HEK293 (cell line): ENCODE data around the gene TIMP2.

Experiments
- CTCF ChIA-PET: fragments of 350-600 bp; formaldehyde crosslinking; extraction: SDS; loops from one replicate; lab custom pipeline; 2021; ENCODE audit warnings: antibody characterized with exemption; lab: Yijun Ruan, JAX
- POLR2A ChIA-PET: fragments of 300-600 bp; formaldehyde crosslinking; extraction: SDS; loops from one replicate; lab custom pipeline; 2020; ENCODE audit warnings: antibody characterized with exemption, inconsistent platforms; lab: Yijun Ruan, JAX
- H3K27ac ChIP-seq: fragments of 200-500 bp; sonication (Bioruptor generic); 2 replicates; pipeline ENCODE4 v1.5.1; 2014; ENCODE audit warnings: low read depth, low read length, control low read depth, inconsistent platforms; ENCODE audit errors: extremely low read depth
- H3K36me3 ChIP-seq, 2 experiments: fragments of 200-500 bp in 1 of 2; sonication (Bioruptor generic) in 1 of 2; 1 replicate in 1 of 2; 2 replicates in 1 of 2; pipeline ENCODE4 v1.5.1; 2014 to 2017; ENCODE audit warnings: inconsistent platforms in 2 of 2, low read length in 2 of 2; ENCODE audit not compliant: control insufficient read depth in 2 of 2, insufficient read depth in 1 of 2
- H3K4me1 ChIP-seq: fragments of 200-500 bp; sonication (Bioruptor generic); 2 replicates; pipeline ENCODE4 v1.5.1; 2014; ENCODE audit warnings: mild to moderate bottlenecking, low read length, inconsistent platforms; ENCODE audit not compliant: control insufficient read depth, insufficient read depth
- H3K4me3 ChIP-seq: 2 replicates; pipeline ENCODE4 v1.5.1; 2011; ENCODE audit warnings: low read depth, mild to moderate bottlenecking, control low read depth, low read length, moderate library complexity
- H3K9me3 ChIP-seq: fragments of 200-500 bp; sonication (Bioruptor generic); 2 replicates; pipeline ENCODE4 v1.5.1; 2014; ENCODE audit warnings: low read depth, low read length, inconsistent platforms; ENCODE audit not compliant: control insufficient read depth, insufficient read depth
- GLI4 ChIP-seq: fragments of 450-650 bp; formaldehyde crosslinking; IDR thresholded peaks from 2 replicates; pipeline ENCODE4 v1.5.1; 2016; ENCODE audit warnings: missing biosample characterization, missing genetic modification characterization
- HIC1 ChIP-seq: fragments of 450-650 bp; formaldehyde crosslinking; IDR thresholded peaks from 2 replicates; pipeline ENCODE4 v1.5.1; 2016; ENCODE audit warnings: missing biosample characterization, missing genetic modification characterization
- MEIS1 ChIP-seq: sonication (generic); formaldehyde crosslinking; IDR thresholded peaks from 2 replicates; pipeline ENCODE4 v1.8.1; 2022; ENCODE audit warnings: missing genetic modification reagents, mild to moderate bottlenecking, borderline replicate concordance
- OVOL3 ChIP-seq: fragments of 450-650 bp; formaldehyde crosslinking; IDR thresholded peaks from 2 replicates; pipeline ENCODE4 v1.5.1; 2016; ENCODE audit warnings: missing biosample characterization, missing genetic modification characterization
- SETDB1 ChIP-seq: IDR thresholded peaks from one replicate; pipeline ENCODE4 v1.6.1; 2017; ENCODE audit warnings: mild to moderate bottlenecking, low read length, moderate library complexity, mixed read lengths; ENCODE audit not compliant: insufficient read length
- ZBTB7A ChIP-seq: fragments of 450-650 bp; formaldehyde crosslinking; IDR thresholded peaks from 2 replicates; pipeline ENCODE4 v1.5.1; 2016; ENCODE audit warnings: low read depth, missing biosample characterization, missing genetic modification characterization
- ZBTB8A ChIP-seq: fragments of 450-650 bp; formaldehyde crosslinking; IDR thresholded peaks from 2 replicates; pipeline ENCODE4 v1.5.1; 2016; ENCODE audit warnings: missing biosample characterization, missing genetic modification characterization
- ZFP69B ChIP-seq: fragments of 450-650 bp; formaldehyde crosslinking; IDR thresholded peaks from 2 replicates; pipeline ENCODE4 v1.5.1; 2016; ENCODE audit warnings: missing biosample characterization, missing genetic modification characterization
- ZIC2 ChIP-seq: fragments of 450-650 bp; formaldehyde crosslinking; IDR thresholded peaks from 2 replicates; pipeline ENCODE4 v1.5.1; 2016; ENCODE audit warnings: missing biosample characterization, missing genetic modification characterization
- ZNF121 ChIP-seq: fragments of 450-650 bp; formaldehyde crosslinking; IDR thresholded peaks from 2 replicates; pipeline ENCODE4 v1.5.1; 2016; ENCODE audit warnings: missing biosample characterization, missing genetic modification characterization
- ZNF146 ChIP-seq: fragments of 450-650 bp; formaldehyde crosslinking; IDR thresholded peaks from 2 replicates; pipeline ENCODE4 v1.5.1; 2016; ENCODE audit warnings: missing biosample characterization, missing genetic modification characterization
- ZNF184 ChIP-seq: fragments of 450-650 bp; IDR thresholded peaks from 2 replicates; pipeline ENCODE4 v1.5.1; 2018; ENCODE audit warnings: missing biosample characterization, mild to moderate bottlenecking, missing genetic modification characterization
- ZNF239 ChIP-seq: fragments of 450-650 bp; formaldehyde crosslinking; IDR thresholded peaks from 2 replicates; pipeline ENCODE4 v1.5.1; 2016; ENCODE audit warnings: missing biosample characterization, missing genetic modification characterization
- ZNF26 ChIP-seq: fragments of 450-650 bp; formaldehyde crosslinking; IDR thresholded peaks from 2 replicates; pipeline ENCODE4 v1.5.1; 2016; ENCODE audit warnings: missing biosample characterization, missing genetic modification characterization
- ZNF266 ChIP-seq: fragments of 450-650 bp; formaldehyde crosslinking; IDR thresholded peaks from 2 replicates; pipeline ENCODE4 v1.5.1; 2016; ENCODE audit warnings: missing biosample characterization, missing genetic modification characterization, low read depth
- ZNF350 ChIP-seq: fragments of 450-650 bp; formaldehyde crosslinking; IDR thresholded peaks from 2 replicates; pipeline ENCODE4 v1.5.0; 2017; ENCODE audit warnings: missing biosample characterization, mild to moderate bottlenecking, missing genetic modification characterization
- ZNF362 ChIP-seq: fragments of 450-650 bp; formaldehyde crosslinking; IDR thresholded peaks from 2 replicates; pipeline ENCODE4 v1.5.1; 2016; ENCODE audit warnings: missing biosample characterization, missing genetic modification characterization
- ZNF37A ChIP-seq: fragments of 450-650 bp; IDR thresholded peaks from 2 replicates; pipeline ENCODE4 v1.5.1; 2018; ENCODE audit warnings: missing biosample characterization, missing genetic modification characterization
- ZNF426 ChIP-seq: fragments of 450-650 bp; formaldehyde crosslinking; IDR thresholded peaks from 2 replicates; pipeline ENCODE4 v1.5.1; 2017; ENCODE audit warnings: missing biosample characterization, missing genetic modification characterization, mild to moderate bottlenecking, inconsistent platforms, moderate library complexity
- ZNF513 ChIP-seq: fragments of 450-650 bp; IDR thresholded peaks from 2 replicates; pipeline ENCODE4 v1.5.1; 2018; ENCODE audit warnings: missing biosample characterization, missing genetic modification characterization
- ZNF548 ChIP-seq: fragments of 450-650 bp; formaldehyde crosslinking; IDR thresholded peaks from 2 replicates; pipeline ENCODE4 v1.5.1; 2016; ENCODE audit warnings: missing biosample characterization, missing genetic modification characterization
- ZNF701 ChIP-seq: fragments of 450-650 bp; formaldehyde crosslinking; IDR thresholded peaks from 2 replicates; pipeline ENCODE4 v1.5.1; 2016; ENCODE audit warnings: missing biosample characterization, missing genetic modification characterization
- ZNF747 ChIP-seq: fragments of 450-650 bp; formaldehyde crosslinking; IDR thresholded peaks from 2 replicates; pipeline ENCODE4 v1.5.1; 2016; ENCODE audit warnings: missing biosample characterization, missing genetic modification characterization
- ZXDB ChIP-seq: fragments of 450-650 bp; formaldehyde crosslinking; IDR thresholded peaks from 2 replicates; pipeline ENCODE4 v1.5.1; 2016; ENCODE audit warnings: missing biosample characterization, missing genetic modification characterization

Gene TIMP2

GRCh38 chr17:78905541-78905940 is 19.6 kb downstream of the TIMP2 start (continued):
- TF ChIP-seq ZXDB (tag by site-specific recombination): no peak
- no peak for TF ChIP-seq ZNF184 (tag by site-specific recombination)
- no peak for TF ChIP-seq ZNF426 (tag by site-specific recombination)
- TF ChIP-seq SETDB1: no peak
- TF ChIP-seq OVOL3 (tag by site-specific recombination): no peak
- no peak for TF ChIP-seq ZNF701
- no peak for TF ChIP-seq ZNF37A (tag by site-specific recombination)
- no peak for TF ChIP-seq ZNF146 (tag by site-specific recombination)
- TF ChIP-seq ZNF121 (tag by site-specific recombination): no peak
- no peak for TF ChIP-seq GLI4 (tag by site-specific recombination)
- TF ChIP-seq ZNF513 (tag by site-specific recombination): no peak
- no peak for TF ChIP-seq ZNF239 (tag by site-specific recombination)

- peaks cover 0 to 4% of the 10 kb centered on the region in 2 experiments; a peak in 1 of 3 replicates for H3K36me3 ChIP-seq
- H3K27ac ChIP-seq: no peak overlapping the region
- H3K4me1 ChIP-seq: no peaks in the 10 kb centered on the region; the same call in 1 of the 2 replicates
- POLR2A ChIA-PET: interaction anchor here (0.7 kb wide), 1 partner anchor 71 kb away, joined by 3 read pairs; no protein-coding TSS in a partner anchor
- CTCF ChIA-PET: interaction anchor here (1.7 kb wide), 1 partner anchor 40 kb away, joined by 8 read pairs; no protein-coding TSS in a partner anchor
- no peaks in the 10 kb centered on the region for H3K9me3 ChIP-seq
- no peak overlapping the region for H3K4me3 ChIP-seq
- no peak for TF ChIP-seq ZNF747 (tag by site-specific recombination)
- TF ChIP-seq MEIS1: no peak
- no peak for TF ChIP-seq ZNF350 (tag by site-specific recombination)
- TF ChIP-seq ZBTB7A: no peak
- no peak for TF ChIP-seq ZNF26 (tag by site-specific recombination)
- TF ChIP-seq ZBTB8A (tag by site-specific recombination): no peak
Measured at GRCh38 chr17:78905116-78905515, 20.1 kb downstream of the TIMP2 start.

- H3K9me3 ChIP-seq: no peaks in the 10 kb centered on the region
- no peak overlapping the region for H3K4me3 ChIP-seq
- no peaks in the 10 kb centered on the region; the same call in 1 of the 2 replicates for H3K4me1 ChIP-seq
- CTCF ChIA-PET: interaction anchor here (0.7 to 1.7 kb wide), 2 partner anchors 39 to 66 kb away, joined by 3 to 8 read pairs; no protein-coding TSS in a partner anchor
- H3K36me3 ChIP-seq: peaks cover 0 to 4% of the 10 kb centered on the region in 2 experiments; a peak in 1 of 3 replicates
- no peak overlapping the region for H3K27ac ChIP-seq
- POLR2A ChIA-PET: no interaction called here
- TF ChIP-seq ZIC2 (tag by site-specific recombination) (no peak), ZNF362 (no peak), ZNF548 (tag by site-specific recombination) (no peak), ZNF266 (tag by site-specific recombination) (no peak), ZFP69B (tag by site-specific recombination) (no peak), HIC1 (tag by site-specific recombination) (no peak)
Measured at GRCh38 chr17:78904371-78904770, 20.8 kb downstream of the TIMP2 start.
